HCT116 (cell line): ENCODE results near the gene GAB2. TPM values are rescaled to one million over a fixed set of nuclear protein-coding genes. Genes with fewer than 3 reads are reported as not detected.

Experiments
- ATAC-seq: fragments of 200-7000 bp; cut with Tn5 transposase; 2 replicates; pipeline ENCODE4 v1.9.1; 2020; ENCODE audit warnings: mild to moderate bottlenecking, moderate library complexity
- BruUV-seq: library from RNA; stranded (reverse); fragments of 400-500 nt; replicated peaks from 2 replicates; lab custom pipeline; 2021; lab: Mats Ljungman, UMichigan
- CTCF ChIA-PET: fragments of 300-600 bp; sonication (Branson Sonifier 250); formaldehyde crosslinking; loops from one replicate; lab custom pipeline; 2021; ENCODE audit warnings: antibody characterized with exemption; lab: Charles Lee
- POLR2A ChIA-PET: fragments of 300-600, 350-600 bp; sonication (Branson Sonifier 250); formaldehyde crosslinking; loops from one replicate; lab custom pipeline; 2021; ENCODE audit warnings: antibody characterized with exemption; lab: Charles Lee
- RAD21 ChIA-PET, 2 experiments: fragments of 300-600 bp; sonication (Branson Sonifier 250); formaldehyde crosslinking; loops; one replicate each; lab custom pipeline; 2023; ENCODE audit warnings: low total read pairs in 2 of 2; ENCODE audit not compliant: uncharacterized antibody in 2 of 2, unreplicated experiment in 2 of 2, low non-redundant PET in 1 of 2; lab: Charles Lee
- DNase-seq: peaks from one replicate; pipeline ENCODE4 v3.0.0-alpha.2; 2010; ENCODE audit warnings: low read depth, low spot score
- H2AFZ ChIP-seq: fragments of 200-600 bp; shearing (Covaris generic), sonication (generic); 2 replicates; pipeline ENCODE4 v1.6.1; 2017; ENCODE audit warnings: low read depth, mixed run types, mixed read lengths, antibody characterized with exemption, low read length; ENCODE audit not compliant: poor library complexity, severe bottlenecking
- H3K27ac ChIP-seq: 2 replicates; pipeline ENCODE4 v1.5.1; 2012; ENCODE audit warnings: low read depth, low read length
- H3K27me3 ChIP-seq: fragments of 200-600 bp; sonication (generic); 2 replicates; pipeline ENCODE4 v1.6.1; 2016; ENCODE audit warnings: mixed run types, low read length, mixed read lengths; ENCODE audit not compliant: insufficient read depth
- H3K36me3 ChIP-seq, 2 experiments: fragments of 200-500 bp in 1 of 2; fragments of 200-600 bp in 1 of 2; sonication (Bioruptor generic) in 1 of 2; sonication (generic) in 1 of 2; 2 replicates each; pipeline versions ENCODE4 v1.5.1 to v1.6.1; 2014 to 2016; ENCODE audit warnings: low read length in 2 of 2, inconsistent platforms in 1 of 2, mixed read lengths in 1 of 2, mixed run types in 1 of 2; ENCODE audit not compliant: insufficient read depth in 2 of 2, control insufficient read depth in 1 of 2
- H3K4me1 ChIP-seq, 2 experiments: fragments of 200-600 bp in 1 of 2; sonication (generic) in 1 of 2; 2 replicates each; pipeline versions ENCODE4 v1.5.1 to v1.6.1; 2012 to 2017; ENCODE audit warnings: low read length in 2 of 2, inconsistent platforms in 1 of 2, mild to moderate bottlenecking in 1 of 2, mixed read lengths in 1 of 2, mixed run types in 1 of 2, moderate library complexity in 1 of 2; ENCODE audit not compliant: insufficient read depth in 2 of 2, control insufficient read depth in 1 of 2
- H3K4me2 ChIP-seq: fragments of 200-600 bp; sonication (generic); 2 replicates; pipeline ENCODE4 v1.6.1; 2017; ENCODE audit warnings: mixed run types, low read length, mixed read lengths
- H3K4me3 ChIP-seq, 2 experiments: fragments of 200-600 bp in 1 of 2; sonication (generic) in 1 of 2; replicated peaks in 1 of 2; 2 replicates each; pipeline ENCODE4 v1.5.1; 2011 to 2016; ENCODE audit warnings: low read length in 2 of 2, control low read depth in 1 of 2, low read depth in 1 of 2, mild to moderate bottlenecking in 1 of 2, mixed read lengths in 1 of 2, mixed run types in 1 of 2
- H3K79me2 ChIP-seq: fragments of 200-600 bp; sonication (generic); 2 replicates; pipeline ENCODE4 v1.6.1; 2017; ENCODE audit warnings: mild to moderate bottlenecking, mixed run types, low read length, moderate library complexity, mixed read lengths; ENCODE audit not compliant: insufficient read depth
- H3K9ac ChIP-seq: fragments of 200-600 bp; sonication (generic); 2 replicates; pipeline ENCODE4 v1.6.1; 2016; ENCODE audit warnings: low read length, mixed read lengths
- H3K9me2 ChIP-seq: fragments of 200-600 bp; sonication (generic), shearing (Covaris generic); 2 replicates; pipeline ENCODE4 v1.6.1; 2017; ENCODE audit warnings: mixed run types, mild to moderate bottlenecking, moderate library complexity; ENCODE audit not compliant: insufficient read depth
- H3K9me3 ChIP-seq, 2 experiments: fragments of 200-500 bp in 1 of 2; fragments of 200-600 bp in 1 of 2; sonication (Bioruptor generic) in 1 of 2; sonication (generic) in 1 of 2; 2 replicates each; pipeline ENCODE4 v1.6.1; 2014 to 2017; ENCODE audit warnings: low read length in 2 of 2, mixed read lengths in 2 of 2, inconsistent platforms in 1 of 2, low read depth in 1 of 2, mild to moderate bottlenecking in 1 of 2, mixed run types in 1 of 2, moderate library complexity in 1 of 2; ENCODE audit not compliant: control insufficient read depth in 1 of 2, insufficient read depth in 1 of 2
- H4K20me1 ChIP-seq: fragments of 200-600 bp; sonication (generic), shearing (Covaris generic); 2 replicates; pipeline ENCODE4 v1.6.1; 2017; ENCODE audit warnings: mixed run types, mild to moderate bottlenecking, moderate library complexity; ENCODE audit not compliant: insufficient read depth
- CBX3 ChIP-seq: IDR thresholded peaks from 2 replicates; pipeline ENCODE4 v1.6.1; 2012; ENCODE audit warnings: low read depth
- ELF1 ChIP-seq: IDR thresholded peaks from 2 replicates; pipeline ENCODE4 v1.6.1; 2012; ENCODE audit warnings: low read depth, borderline replicate concordance
- EZH2 ChIP-seq: fragments of 200-600 bp; sonication (generic); IDR thresholded peaks from 2 replicates; pipeline ENCODE4 v1.6.1; 2017; ENCODE audit warnings: antibody characterized with exemption, mixed run types
- FOSL1 ChIP-seq: IDR thresholded peaks from 2 replicates; pipeline ENCODE4 v1.6.1; 2012; ENCODE audit warnings: low read depth
- MAX ChIP-seq: IDR thresholded peaks from 2 replicates; pipeline ENCODE4 v1.6.1; 2012
- POLR2A ChIP-seq: IDR thresholded peaks from 2 replicates; pipeline ENCODE4 v1.7.0; 2011; ENCODE audit warnings: borderline replicate concordance; ENCODE audit not compliant: insufficient read depth, insufficient read length; ENCODE audit errors: extremely low read depth
- POLR2AphosphoS5 ChIP-seq: IDR thresholded peaks from 2 replicates; pipeline ENCODE4 v1.6.1; 2011; ENCODE audit warnings: mild to moderate bottlenecking, low read depth, low read length, moderate library complexity
- RAD21 ChIP-seq: IDR thresholded peaks from 2 replicates; pipeline ENCODE4 v1.6.1; 2012; ENCODE audit warnings: low read depth, mild to moderate bottlenecking
- REST ChIP-seq: IDR thresholded peaks from 2 replicates; pipeline ENCODE4 v1.6.1; 2012; ENCODE audit warnings: low read depth
- SRF ChIP-seq: IDR thresholded peaks from 2 replicates; pipeline ENCODE4 v1.6.1; 2012; ENCODE audit warnings: low read depth
- YY1 ChIP-seq: IDR thresholded peaks from 2 replicates; pipeline ENCODE4 v1.6.1; 2011; ENCODE audit warnings: low read length, low read depth, moderate library complexity, mild to moderate bottlenecking; ENCODE audit not compliant: insufficient replicate concordance; ENCODE audit errors: extremely low read depth
- ZBTB33 ChIP-seq: IDR thresholded peaks from 2 replicates; pipeline ENCODE4 v1.6.1; 2011; ENCODE audit warnings: mild to moderate bottlenecking, low read length, moderate library complexity; ENCODE audit not compliant: insufficient replicate concordance; ENCODE audit errors: extremely low read depth
- ZNF274 ChIP-seq: fragments of 200-500 bp; sonication (Bioruptor generic); IDR thresholded peaks from 2 replicates; pipeline ENCODE4 v1.6.1; 2014; ENCODE audit warnings: mild to moderate bottlenecking, low read depth, low read length, inconsistent platforms
- intact Hi-C: fragments of 100-400 bp; cut with micrococcal nuclease; formaldehyde crosslinking; loops from 2 replicates; pipeline ENCODE4 v1.10.0; 2022
- total RNA-seq: library from RNA; stranded (reverse); gene quantifications from one replicate; pipeline ENCODE4 v1.2.1, GENCODE V29; 2021; ENCODE audit not compliant: unreplicated experiment

Gene GAB2
- total RNA-seq, 1 experiment from 2014 or later, result 1.9 TPM

GRCh38 chr11:78282821-78283220, 134.8 kb downstream of the GAB2 start:
- DNase-seq, result no peak
- no peaks in the 10 kb centered on the region for H3K36me3 ChIP-seq
- intact Hi-C loops, result no loop called here
- H3K4me1 ChIP-seq, result no peaks in the 10 kb centered on the region; a peak in 1 of 4 replicates
- ChIA-PET RAD21 (no interaction called here), POLR2A (no interaction called here), CTCF (no interaction called here)
- H2AFZ ChIP-seq, result no peak overlapping the region
- H3K9ac ChIP-seq, result no peak overlapping the region
- no peak overlapping the region for H3K4me3 ChIP-seq
- no peaks in the 10 kb centered on the region for H4K20me1 ChIP-seq
- no peaks in the 10 kb centered on the region for H3K79me2 ChIP-seq
- TF ChIP-seq RAD21 (no peak), POLR2AphosphoS5 (no peak), MAX (no peak), ZBTB33 (no peak)
- no peaks in the 10 kb centered on the region for H3K9me2 ChIP-seq
- no peaks in the 10 kb centered on the region for H3K9me3 ChIP-seq
- H3K4me2 ChIP-seq, result no peak overlapping the region
- H3K27ac ChIP-seq, result no peak overlapping the region
- H3K27me3 ChIP-seq, result no peaks in the 10 kb centered on the region
- no TSS peak for BruUV-seq
- no peak for ATAC-seq

- BruUV-seq, result no TSS peak
- no peak overlapping the region for H2AFZ ChIP-seq
- H3K4me3 ChIP-seq, result no peak overlapping the region
- no peak for ATAC-seq
- no peaks in the 10 kb centered on the region for H3K27me3 ChIP-seq
- POLR2A ChIA-PET, result no interaction called here
- RAD21 ChIA-PET, result no interaction called here
- H3K9ac ChIP-seq, result no peak overlapping the region
- H3K4me1 ChIP-seq, result peaks cover 0 to 2% of the 10 kb centered on the region in 2 experiments; a peak in 1 of 4 replicates
- H3K4me2 ChIP-seq, result no peak overlapping the region
- CTCF ChIA-PET, result no interaction called here
- no peaks in the 10 kb centered on the region for H3K9me2 ChIP-seq
- no peaks in the 10 kb centered on the region for H3K9me3 ChIP-seq
- H4K20me1 ChIP-seq, result no peaks in the 10 kb centered on the region
- intact Hi-C loops, result no loop called here
- no peaks in the 10 kb centered on the region for H3K36me3 ChIP-seq
- H3K27ac ChIP-seq, result no peak overlapping the region
- no peaks in the 10 kb centered on the region for H3K79me2 ChIP-seq
- DNase-seq, result no peak
- no peak for TF ChIP-seq ELF1
- no peak for TF ChIP-seq MAX
- TF ChIP-seq REST, result no peak
- no peak for TF ChIP-seq POLR2A
- TF ChIP-seq ZNF274, result no peak
- TF ChIP-seq YY1, result no peak
- no peak for TF ChIP-seq FOSL1
- TF ChIP-seq EZH2, result no peak
- TF ChIP-seq SRF, result no peak
- no peak for TF ChIP-seq CBX3
These were observed 136.1 kb downstream of the GAB2 start for GRCh38 chr11:78281511-78281910.
